ENCODE measurements around the gene ZNF320.
"Not testable (repeated sequence)": the region's sequence is repeated elsewhere in the genome, so short reads cannot be mapped to it uniquely, and the experiment has no call there.

The ZNF320 gene

DNA sequence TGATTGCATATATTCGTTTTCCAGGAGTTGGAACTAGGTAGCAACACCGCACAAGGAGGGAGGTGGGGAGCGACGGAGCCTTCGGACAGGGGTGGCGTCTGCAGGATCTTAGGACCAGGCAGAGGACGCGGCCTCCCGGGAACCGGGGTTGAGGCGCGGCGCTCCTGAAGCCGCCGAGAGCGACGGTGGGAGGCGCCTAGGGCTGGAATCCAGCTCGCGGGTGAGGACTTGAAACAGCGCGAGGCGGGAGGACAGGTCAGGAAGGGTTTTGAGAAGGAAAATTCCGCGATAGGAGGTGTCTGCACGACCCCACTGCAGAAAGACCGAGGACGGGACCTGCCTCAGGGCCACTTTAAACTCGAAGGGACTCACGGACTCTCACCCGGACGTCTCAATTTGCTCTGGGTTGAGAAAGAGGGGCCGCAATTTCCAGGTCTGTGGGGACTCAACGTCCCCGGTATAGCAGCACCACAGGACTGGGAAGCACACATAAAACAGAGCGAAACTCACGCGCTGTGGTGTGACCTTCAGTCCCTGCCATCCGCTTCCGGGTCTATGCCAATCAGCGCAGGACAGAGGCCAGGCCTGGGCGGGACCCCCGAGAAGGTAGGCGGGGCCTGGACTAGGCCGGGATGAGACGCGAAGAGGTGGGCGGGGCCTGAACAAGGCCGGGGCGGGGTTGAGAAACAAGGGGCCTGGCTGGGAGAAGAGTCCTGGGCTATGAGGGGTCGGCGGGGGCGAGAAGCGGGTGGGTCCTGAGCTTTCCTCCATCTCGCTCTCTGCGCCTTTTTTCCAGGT is at the start of gene ZNF320:
ZNF320 (minus strand) TSS at position 498 of the 798 bp plus-strand sequence. CDS start 7,380 bp downstream, outside the sequence.
- peak; percentile 94 to 95 for DNase-seq

DNA sequence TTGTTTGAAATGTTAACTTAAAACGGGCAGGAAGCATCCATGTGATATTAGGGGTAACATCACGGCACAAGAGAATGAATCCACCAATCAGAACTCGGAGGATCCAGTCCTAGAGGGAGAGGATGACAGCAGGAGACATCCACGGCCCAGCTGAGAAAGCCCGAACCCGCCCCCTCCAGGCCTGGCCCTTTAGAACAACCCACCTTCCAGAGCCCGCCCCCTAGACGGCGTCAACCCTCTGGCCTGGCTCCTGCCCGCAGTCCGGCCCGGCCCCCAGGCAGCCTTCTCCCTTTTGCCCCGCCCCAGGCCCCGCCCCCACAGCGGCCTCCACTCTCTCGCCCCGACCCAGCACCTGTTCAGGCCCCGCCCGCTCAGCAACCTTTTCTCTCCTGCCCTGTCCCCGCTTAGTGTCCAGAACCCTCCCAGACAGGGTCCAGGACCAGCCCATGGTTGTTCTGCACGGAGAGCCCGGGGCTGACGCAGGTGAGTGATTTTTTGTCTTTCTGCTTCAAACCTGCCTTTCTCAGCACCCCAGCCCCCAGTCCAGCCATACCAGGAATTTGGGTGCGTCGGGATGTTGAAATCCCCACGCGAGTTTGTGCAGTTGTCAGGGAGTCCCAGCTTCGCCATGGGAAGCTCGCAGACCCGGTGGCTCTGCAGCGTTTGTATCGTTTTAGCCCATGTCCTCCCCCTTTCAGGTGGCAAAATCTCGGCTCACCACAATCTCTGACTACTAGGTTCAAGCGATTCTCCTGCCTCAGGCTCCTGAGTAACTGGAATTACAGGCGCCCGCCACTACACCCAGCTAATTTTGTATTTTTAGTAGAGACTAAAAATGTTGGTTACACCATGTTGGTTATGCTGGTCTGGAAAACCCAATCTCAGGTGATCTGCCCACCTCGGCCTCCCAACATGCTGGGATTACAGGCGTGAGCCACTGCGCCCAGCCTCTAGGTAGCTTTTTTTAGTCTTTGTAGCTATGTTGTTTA is 49.2 kb upstream of the ZNF320 start:
- DNase-seq = no peak

DNA sequence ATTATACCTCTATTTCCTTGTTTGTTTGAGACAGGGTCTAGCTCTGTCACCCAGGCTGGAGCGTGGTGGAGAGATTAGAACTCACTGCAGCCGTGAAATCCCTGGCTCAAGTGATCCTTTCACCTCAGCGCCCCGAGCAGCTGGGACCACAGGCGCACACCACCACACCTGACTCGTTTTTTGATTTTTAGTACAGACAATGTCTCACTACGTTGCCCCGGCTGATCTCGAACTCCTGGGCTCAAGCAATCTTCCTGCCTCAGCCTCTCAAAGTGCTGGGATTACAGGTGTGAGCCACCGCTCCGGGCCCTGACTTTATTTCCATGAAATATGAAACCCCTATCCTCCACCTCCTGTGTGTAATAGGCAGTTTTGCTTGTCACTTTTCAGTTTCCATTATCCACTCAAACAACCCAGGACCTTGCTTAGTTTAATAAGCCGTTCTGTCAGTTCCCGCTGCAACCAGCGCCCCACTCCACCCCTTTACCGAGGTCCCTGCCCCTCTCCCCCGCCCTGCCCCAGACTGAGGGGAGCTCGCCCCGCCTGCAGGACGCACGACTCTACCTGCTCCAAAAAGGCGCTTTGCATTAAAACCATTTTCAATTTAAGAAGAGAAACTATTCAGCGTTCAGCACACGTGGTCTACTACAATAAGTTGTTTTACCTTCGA is 48.4 kb upstream of the ZNF320 start:
- DNase-seq = no peak

DNA sequence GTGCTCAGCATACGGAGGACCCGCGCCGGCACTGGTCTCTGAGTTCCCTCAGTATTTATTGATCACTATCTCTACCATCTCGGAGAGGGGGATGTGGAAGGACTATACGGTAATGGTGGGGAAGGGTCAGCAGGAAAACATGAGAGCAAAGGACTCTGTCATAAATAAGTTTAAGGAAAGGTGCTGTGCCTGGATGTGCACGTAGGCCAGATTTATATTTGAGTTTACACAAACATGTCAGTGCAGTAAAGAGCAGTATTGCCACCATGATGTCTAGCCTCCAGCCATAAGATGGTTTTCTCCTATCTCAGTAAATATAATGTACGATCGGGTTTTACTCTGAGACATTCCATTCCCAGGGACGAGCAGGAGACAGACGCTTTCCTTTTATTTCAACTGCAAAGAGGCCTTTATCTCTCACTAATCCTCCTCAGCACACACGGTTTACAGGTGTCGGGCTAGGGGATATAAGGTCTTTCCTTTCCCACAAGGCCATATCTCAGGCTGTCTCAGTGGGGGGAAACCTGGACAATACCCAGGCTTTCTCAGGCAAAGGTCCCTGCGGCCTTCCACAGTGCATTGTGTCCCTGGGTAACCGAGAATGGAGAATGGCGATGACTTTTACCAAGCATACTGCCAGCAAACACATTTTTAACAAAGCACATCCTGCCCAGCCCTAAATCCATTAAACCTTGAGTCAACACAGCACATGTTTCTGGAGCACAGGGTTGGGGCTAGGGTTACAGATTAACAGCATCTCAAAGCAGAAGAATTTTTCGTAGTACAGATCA is 47.5 kb upstream of the ZNF320 start:
- DNase-seq = not testable (repeated sequence)

GRCh38 chr19:52943884-52944643 is 46.6 kb upstream of the ZNF320 start:
- DNase-seq = no peak

- DNase-seq = no peak
Observed at GRCh38 chr19:52943134-52943883, 45.9 kb upstream of the ZNF320 start.

DNA sequence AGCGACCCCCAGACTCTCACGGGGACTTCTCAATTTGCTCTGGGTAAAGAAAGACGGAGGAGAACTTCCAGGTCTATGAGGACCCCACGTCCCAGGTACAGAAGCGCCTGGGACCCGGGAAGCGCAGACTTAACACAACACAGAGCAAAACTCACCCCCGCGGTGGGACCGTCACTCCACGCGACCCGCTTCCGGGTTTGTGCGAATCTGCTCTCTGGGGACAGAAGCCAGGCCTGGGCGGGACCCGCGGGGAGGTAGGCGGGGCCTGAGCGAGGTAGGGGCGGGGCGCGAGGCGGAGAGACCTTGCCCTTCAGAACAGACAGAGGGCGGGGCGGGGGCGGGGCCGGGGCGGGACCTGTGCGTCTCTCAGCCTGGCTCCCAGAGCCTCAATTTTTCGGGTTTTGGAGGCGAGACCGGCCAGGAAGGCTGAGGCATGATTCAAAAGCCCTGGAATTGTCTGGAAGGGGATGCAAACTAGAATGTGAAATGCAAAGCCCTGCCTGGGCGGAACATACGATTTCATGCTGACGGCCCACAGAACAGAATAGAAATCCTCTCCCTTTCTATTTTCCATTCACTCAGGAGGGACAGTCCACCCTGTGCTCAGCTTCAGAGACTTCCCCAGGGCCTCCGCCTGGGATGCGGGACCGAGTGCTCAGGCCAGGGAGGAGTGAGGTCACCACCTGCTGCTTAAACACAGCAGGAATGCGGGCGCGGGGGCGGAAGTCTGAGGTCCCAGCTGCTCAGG is 45.1 kb upstream of the ZNF320 start:
- DNase-seq = peak; percentile 96 to 97

GRCh38 chr19:52941941-52942385 is 44.5 kb upstream of the ZNF320 start:
- peak; percentile 10 to 32 for DNase-seq

DNA sequence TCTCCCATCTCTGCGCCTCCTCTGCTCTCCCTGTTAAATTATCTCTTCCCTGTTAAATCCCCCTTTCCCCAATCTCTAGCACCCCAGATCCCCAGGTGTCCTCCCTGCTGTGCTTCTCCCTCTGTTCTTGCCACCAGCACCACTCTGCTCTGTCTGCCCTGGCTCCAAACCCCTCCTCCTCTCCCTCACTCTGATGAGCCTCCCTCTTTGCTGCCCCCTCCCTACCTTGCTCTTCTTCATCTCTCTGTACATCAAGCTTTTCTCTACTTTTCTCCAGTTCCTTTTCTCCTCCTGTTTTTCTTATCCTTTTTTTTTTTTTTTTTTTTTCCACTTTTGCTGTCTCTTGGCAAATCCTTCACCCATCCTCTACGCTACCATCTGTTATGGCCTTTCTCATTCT is 44.1 kb upstream of the ZNF320 start:
- not testable (repeated sequence) for DNase-seq

GRCh38 chr19:52940905-52941304 is 43.5 kb upstream of the ZNF320 start:
- DNase-seq = not testable (repeated sequence)

- DNase-seq = no peak
Observed at GRCh38 chr19:52938761-52939160, 41.3 kb upstream of the ZNF320 start.

DNA sequence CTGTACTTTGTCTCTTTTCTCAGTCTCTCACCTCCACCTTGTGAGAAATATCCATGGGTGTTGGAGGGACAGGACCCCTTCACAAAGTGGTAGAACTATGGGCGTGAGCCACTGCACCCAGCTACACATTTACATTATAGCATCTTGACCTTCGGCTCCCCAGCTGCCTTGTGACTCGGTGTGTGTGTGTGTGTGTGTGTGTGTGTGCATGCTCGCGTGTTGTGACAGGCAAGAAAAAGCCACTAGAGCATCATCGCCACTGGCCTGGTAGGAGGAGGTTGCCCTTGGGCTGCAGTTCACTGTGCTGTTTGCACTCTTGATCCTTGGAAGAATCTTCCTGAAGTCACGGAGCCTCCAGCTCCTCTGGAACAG is 39.5 kb upstream of the ZNF320 start:
- DNase-seq = no peak

- no peak for DNase-seq
Observed at GRCh38 chr19:52936151-52936953, 38.9 kb upstream of the ZNF320 start.

DNA sequence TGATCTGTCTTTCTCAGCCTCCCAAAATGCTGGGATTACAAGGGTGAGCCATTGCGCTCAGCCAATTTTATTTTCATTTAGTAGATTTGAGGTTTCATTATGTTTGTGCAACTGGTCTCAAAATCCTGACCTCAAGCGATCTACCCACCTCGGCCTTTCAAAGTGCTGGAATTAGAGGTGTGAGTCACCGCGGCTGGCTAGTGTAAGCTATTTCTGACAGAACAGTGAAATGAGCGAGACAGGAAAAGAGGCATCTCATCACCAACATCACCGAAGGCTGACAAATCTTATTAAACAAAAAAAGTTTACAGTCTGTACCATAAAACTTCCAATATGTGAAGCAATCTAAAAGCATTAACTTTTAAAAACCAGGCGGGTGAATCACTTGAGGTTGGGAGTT is 38.0 kb upstream of the ZNF320 start:
- DNase-seq = no peak

- not testable (repeated sequence) for DNase-seq
Observed at GRCh38 chr19:52924641-52925040, 27.2 kb upstream of the ZNF320 start.

DNA sequence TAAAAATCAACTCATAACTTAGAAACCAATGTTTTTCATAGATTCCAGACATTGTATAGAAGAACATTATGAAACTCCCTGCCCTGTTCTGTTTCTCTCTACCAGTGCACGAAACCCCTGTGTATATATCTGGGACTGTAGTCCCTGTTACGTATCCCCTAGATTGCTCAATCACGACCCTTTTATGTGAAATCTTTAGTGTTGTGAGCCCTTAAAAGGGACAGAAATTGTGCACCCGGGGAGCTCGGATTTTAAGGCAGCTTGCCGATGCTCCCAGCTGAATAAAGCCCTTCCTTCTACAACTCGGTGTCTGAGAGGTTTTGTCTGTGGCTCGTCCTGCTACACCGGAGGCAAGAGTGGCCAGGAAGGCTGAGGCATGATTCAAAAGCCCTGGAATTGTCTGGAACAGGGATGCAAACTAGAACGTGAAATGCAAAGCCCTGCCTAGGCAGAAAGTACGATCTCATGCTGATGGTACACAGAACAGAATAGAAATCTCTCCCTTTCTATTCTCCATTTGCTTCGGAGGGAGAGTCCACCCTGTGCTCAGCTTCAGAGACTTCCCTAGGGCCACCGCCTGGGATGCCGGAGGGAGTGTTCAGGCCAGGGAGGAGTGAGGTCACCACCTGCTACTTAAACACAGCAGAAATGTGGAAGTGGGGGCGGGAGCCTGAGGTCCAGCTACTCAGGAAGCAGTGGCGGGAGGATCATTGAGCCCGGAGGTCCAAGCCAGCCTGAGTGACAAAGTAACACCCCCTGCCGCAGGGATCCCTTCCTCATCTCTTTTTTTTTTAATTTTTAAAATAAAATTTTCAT is 26.6 kb upstream of the ZNF320 start:
- peak in 1 of 2 donors; percentile 26 for DNase-seq

DNA sequence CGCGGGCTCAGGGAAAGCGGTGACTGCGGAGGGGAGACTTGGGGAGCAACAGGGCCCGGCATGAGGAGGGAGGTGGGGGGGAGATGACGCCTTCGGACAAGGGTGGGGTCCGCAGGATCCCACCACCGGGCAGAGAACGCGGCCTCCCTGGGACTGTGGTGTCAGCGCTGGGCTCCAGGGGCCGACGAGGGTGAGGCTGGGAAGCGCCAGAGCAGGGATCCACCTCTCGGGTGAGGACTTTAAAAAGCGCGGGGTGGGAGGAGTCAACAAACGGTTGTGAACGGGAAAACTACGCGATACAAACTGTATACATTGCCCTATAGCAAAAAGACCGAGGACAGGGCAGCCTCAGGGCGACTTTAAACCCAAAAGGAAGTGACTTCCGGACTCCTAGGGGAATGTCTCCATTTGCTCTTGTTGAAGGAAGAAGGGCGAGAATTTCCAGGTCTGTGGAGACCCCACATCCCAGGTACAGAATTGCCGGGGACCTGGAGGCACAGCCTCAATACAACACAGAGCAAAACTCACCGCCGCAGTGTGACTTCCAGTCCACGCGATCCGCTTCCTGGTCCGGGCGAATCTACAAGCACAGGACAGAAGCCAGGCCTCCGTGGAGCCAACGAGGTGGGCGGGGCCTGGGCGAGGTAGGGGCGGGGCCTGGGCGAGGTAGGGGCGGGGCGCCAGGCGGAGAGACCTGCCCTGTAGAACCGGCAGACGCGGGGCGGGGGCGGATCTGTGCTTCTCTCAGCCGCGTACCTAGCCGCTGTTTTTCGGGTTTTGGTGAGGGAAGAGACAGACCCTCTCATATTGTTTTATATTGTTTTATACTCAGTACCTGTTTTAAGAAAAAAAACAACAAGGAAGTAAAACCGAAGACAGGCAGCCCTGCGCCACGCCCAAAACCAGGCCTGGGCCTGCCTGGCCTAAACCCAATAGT is 25.7 kb upstream of the ZNF320 start, which contains the start of gene ZNF888:
ZNF888 (minus strand) TSS at position 588 of the 937 bp plus-strand sequence. CDS start 5,555 bp downstream, outside the sequence.
- DNase-seq = peak; percentile 87 to 92

Measured in CD4-positive, alpha-beta T cell treated with Interferon alpha-2 for 1 hour (primary cell).